HL-60 (cell line): ENCODE data around the gene LALBA.

Experiments used
- CTCF ChIP-seq: IDR thresholded peaks from one replicate; pipeline ENCODE4 v1.5.1; 2011; ENCODE audit warnings: low read length, control low read depth, inconsistent platforms; ENCODE audit not compliant: insufficient read depth
- GABPA ChIP-seq: IDR thresholded peaks from 2 replicates; pipeline ENCODE4 v1.6.1; 2012; ENCODE audit warnings: low read depth
- POLR2AphosphoS5 ChIP-seq: IDR thresholded peaks from 2 replicates; pipeline ENCODE4 v1.6.1; 2012; ENCODE audit warnings: low read depth
- SPI1 ChIP-seq: IDR thresholded peaks from 2 replicates; pipeline ENCODE4 v1.6.1; 2012; ENCODE audit warnings: low read depth, mild to moderate bottlenecking, borderline replicate concordance
- TF ChIP-seq, protein P1 (sequence below): IDR thresholded peaks from 2 replicates; pipeline ENCODE4 v1.6.1; 2012; ENCODE audit warnings: low read depth; ENCODE audit not compliant: insufficient replicate concordance

DNA sequence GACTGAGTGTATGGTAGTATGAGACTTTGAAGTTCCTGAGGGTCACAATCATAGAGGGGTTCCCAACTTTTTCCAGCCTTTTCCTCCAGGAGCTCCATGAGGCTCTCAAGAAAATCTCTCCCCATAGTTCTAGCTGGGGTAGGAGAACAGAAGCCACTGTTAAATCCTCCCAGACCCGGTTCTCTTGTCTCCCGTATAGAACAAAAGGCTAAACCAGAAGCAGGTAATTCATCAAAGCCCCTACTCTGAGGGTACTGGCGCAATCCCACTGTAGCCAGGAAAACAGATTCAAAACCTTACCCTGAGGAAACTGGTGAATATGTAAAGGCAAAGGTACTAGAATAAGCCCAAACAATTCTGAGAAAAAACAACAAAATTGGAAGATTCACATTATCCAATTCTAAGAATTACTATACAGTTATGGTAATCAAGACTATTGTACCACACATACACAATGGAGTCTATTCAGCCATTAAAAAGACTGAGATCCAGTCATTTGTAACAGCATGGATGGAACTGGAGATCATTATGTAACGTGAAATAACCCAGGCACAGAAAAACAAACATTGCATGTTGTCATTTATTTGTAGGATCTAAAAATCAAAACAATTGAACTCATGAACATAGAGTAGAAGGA, 23.9 kb downstream of the LALBA start:
- no peak for TF ChIP-seq CTCF
- TF ChIP-seq POLR2AphosphoS5, result no peak
- TF ChIP-seq GABPA, result no peak
- TF ChIP-seq, protein P1, sequence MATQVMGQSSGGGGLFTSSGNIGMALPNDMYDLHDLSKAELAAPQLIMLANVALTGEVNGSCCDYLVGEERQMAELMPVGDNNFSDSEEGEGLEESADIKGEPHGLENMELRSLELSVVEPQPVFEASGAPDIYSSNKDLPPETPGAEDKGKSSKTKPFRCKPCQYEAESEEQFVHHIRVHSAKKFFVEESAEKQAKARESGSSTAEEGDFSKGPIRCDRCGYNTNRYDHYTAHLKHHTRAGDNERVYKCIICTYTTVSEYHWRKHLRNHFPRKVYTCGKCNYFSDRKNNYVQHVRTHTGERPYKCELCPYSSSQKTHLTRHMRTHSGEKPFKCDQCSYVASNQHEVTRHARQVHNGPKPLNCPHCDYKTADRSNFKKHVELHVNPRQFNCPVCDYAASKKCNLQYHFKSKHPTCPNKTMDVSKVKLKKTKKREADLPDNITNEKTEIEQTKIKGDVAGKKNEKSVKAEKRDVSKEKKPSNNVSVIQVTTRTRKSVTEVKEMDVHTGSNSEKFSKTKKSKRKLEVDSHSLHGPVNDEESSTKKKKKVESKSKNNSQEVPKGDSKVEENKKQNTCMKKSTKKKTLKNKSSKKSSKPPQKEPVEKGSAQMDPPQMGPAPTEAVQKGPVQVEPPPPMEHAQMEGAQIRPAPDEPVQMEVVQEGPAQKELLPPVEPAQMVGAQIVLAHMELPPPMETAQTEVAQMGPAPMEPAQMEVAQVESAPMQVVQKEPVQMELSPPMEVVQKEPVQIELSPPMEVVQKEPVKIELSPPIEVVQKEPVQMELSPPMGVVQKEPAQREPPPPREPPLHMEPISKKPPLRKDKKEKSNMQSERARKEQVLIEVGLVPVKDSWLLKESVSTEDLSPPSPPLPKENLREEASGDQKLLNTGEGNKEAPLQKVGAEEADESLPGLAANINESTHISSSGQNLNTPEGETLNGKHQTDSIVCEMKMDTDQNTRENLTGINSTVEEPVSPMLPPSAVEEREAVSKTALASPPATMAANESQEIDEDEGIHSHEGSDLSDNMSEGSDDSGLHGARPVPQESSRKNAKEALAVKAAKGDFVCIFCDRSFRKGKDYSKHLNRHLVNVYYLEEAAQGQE, result no peak
- TF ChIP-seq SPI1, result no peak
